Suppressor macrophage treated with lipopolysaccharide for 4 hours (primary cell): ENCODE results near the gene NINL.
A peak's percentile ranks its signal among the peaks of the same experiment; 100 is the strongest.
"Not testable (repeated sequence)": the region's sequence is repeated elsewhere in the genome, so short reads cannot be mapped to it uniquely, and the experiment has no call there.

Experiments used
- DNase-seq: peaks from one replicate; pipeline ENCODE4 v3.0.0-alpha.2; 2020

NINL gene

DNA sequence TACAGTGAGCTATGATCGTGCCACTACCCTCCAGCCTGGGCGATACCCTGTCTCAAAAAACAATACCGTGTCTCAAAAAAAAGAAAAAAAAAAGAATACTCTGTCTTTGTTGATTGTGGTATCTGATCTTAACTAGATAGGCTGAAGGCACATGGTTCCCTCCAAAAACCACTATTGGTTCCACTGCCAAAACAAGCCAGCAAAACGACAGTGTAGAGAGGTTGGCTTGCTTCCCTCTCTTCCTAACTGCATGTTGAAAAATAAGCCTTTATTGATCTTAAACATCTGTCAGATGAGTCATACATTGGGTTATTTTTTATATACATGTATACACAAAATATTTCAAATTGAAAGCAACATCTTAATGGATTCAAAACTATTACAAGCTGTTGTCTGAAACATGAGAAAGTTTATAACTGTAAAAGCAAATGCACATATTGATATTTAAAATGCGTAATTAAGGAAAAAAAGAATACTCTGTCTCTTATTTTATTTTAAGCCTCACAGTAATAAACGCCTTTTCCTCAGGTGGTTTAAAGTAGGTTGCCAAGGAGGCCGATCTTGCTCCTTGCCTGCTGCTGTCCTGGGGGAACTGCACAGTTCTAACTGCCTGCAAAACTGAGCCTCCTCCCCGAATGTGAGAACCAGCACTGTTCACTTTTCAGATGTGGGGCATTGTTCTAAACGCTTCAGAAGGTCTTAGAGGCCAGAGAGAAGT is 7.0 kb upstream of the NINL start:
- no peak for DNase-seq

DNA sequence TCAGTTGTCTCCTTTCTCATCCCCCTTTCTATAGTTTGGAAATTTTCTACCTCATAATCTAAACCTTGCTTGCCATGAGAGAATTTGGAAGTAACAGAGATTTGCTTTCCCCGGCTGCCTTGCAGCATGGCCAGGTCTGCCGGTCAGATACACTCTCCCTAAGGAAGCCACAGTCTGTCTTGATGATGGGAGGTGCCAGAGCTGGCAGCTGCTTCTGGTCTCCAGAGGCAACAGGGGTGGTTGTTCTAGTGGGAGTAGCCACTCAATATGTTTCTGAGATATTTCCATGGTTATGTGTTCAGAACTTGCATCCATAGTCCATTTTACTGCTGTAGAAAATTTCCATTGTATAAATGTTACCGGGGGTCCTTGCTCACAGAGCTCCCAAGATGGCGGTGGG is 5.4 kb upstream of the NINL start:
- DNase-seq = not testable (repeated sequence)

DNA sequence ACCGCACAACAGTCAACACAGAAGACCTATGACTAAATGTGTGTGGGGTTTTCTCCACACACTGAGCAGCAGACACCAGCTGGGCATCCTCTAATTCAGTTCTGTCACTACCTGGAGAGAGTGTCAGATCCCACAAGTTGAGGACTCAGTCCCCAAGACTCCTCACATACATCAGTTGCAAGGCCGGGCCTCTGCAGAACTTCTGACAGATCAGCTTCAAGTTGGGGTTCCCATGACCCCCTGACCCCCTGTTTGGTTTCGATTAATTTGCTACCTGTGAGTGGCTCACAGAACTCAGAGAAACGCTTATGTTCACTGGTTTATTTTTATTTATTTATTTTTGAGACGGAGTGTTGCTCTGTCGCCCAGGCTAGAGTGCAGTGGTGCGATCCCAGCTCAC is 3.2 kb upstream of the NINL start:
- DNase-seq = no peak

DNA sequence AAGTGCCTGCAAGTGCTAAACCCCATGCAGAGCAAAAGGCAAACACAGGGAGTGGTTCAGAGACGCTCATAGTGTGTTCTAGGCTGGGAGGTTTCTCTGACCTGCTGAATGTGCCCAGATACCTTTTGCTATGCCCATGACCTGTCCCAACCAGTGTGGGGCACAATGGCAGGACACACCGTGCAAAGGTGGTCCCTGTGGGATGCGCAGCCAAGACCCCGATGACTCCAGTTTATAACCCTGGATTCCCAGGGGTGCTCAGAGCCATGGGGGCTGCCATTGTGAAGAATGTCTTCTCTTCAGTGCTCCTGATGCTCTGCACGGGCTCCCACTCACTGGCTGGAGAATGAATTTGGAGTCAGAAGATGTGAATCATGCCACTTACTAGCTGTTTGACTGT is 2.2 kb upstream of the NINL start:
- DNase-seq = no peak

DNA sequence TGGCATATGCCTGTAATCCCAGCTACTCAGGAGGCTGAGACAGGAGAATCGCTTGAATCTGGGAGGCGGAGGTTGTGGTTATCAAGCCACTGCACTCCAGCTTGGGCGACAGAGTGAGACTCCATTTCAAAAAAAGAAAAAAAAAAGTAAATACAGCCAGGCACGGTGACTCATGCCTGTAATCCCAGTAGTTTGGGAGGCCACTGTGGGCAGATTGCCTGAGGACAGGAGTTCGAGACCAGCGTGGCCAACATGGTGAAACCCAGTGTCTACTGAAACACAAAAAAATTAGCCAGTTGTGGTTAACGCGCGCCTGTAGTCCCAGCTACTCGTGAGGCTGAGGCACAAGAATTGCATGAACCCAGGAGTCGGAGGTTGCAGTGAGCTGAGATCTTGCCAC is 1.5 kb upstream of the NINL start:
- DNase-seq = no peak

DNA sequence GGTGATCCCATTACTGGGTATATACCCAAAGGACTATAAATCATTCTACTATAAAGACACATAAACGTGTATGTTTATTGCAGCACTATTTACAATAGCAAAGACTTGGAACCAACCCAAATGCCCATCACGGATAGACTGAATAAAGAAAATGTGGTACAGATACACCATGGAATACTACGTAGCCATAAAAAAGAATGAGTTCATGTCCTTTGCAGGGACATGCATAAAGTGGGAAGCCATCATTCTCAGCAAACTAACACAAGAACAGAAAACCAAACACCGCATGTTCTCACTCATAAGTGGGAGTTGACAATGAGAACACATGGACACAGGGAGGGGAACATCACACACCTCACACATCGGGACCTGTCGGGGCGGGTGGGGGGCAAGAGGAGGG is 1.7 kb downstream of the NINL start:
- DNase-seq = not testable (repeated sequence)

DNA sequence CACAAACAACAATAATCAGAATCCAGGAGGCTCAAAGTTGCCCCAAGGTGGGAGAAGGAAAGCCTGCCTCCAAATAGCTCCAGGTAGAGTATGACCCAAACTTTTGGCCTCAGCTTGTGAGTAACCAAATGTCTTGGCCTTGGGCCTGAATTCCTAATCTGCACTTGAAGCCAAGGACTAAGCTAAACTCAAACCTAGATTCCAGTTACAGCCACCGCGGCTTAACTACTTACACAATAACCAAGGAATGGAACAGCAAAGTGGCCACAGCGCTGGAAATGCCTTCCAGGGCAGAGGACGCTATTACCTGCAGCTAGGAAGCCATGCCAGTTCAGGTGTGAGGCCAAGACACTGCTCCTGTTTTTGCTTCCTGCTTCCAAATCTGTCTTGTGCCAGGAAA is 4.6 kb downstream of the NINL start:
- no peak for DNase-seq

DNA sequence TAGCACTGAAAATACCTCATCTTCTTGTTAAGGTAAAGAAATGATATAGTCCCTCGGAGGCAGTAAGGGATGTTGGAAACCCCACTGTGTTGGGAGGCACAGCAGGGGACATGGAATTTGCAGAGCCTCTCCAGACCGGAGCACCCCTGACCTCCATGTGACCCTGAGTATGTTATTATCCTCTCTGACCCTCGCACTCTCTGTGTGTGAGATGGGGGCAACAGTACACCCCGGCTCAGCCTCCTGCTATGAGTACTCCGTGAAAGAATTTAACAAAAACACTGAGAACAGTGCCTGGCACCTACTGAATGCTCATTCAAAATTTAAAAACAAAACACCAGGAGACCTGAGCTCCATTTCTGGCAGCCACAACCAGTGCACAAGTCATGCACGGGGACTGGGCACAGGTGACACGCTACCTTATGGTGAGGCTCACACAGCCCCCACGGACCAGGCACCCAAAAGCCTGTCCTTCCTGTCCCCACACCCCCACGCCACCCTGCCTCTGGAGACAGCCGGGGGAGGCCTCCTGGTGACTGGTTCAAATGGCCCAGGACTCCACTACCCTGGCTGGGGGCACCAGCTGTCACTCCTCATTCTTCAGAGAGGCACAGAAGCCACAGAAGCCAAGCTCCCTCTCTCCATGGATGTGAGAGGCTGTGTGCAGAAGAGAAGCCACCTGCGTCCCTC is 6.1 kb downstream of the NINL start:
- DNase-seq = no peak

DNA sequence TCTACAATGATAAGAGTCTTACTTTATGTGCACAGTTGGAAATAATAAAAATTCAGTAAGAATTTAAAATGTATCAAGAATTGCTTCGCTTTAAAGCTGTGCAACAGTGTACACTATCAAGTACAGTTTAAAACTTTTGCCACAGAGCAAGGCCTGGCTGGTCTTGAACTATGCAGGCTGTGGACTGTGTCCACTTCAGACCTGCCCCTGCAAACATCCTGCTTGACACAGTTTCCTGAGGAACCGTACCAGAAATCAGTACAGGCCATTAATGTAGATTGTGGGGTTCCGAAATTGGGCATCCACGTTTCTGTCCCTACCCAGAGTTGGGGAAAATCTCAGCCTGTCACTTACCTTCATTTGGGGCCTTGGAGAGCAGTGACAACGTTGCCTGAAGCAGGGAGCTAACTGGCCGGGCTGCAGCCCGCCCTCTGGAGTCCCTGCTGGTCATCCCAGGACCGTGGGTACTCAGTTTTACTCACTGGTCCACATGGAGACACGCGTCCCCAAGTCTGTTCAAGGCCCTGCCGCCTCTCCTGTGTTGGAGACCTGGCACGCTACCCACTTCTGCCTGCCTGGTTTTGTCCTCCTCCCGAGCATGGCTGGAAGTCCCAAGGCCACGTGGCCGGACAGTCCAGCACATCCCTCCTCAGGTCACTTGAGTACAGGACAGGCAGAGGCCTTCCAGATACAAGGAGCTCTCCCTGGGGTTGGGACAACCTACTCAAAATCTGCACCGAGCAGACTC is 8.4 kb downstream of the NINL start:
- no peak for DNase-seq

DNA sequence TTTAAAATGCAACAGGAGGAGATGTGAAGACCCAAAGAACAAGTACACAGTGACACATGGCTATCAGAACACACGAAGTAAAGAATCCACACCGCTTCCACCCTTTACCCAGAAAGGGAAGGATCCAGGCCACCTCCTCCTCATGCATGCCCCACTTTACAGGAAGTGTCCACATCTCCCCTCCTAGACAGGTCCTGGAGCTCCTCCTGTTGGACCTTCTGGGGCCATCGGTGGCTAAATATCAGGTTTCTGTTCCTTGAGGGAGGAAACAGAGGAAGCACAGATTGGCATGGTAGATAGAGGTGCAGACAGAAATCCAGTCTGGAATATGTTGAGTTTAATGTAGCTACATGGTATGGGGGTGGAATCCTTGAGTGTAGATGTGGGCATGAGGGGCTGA is 10.9 kb downstream of the NINL start:
- peak; percentile 27 for DNase-seq

DNA sequence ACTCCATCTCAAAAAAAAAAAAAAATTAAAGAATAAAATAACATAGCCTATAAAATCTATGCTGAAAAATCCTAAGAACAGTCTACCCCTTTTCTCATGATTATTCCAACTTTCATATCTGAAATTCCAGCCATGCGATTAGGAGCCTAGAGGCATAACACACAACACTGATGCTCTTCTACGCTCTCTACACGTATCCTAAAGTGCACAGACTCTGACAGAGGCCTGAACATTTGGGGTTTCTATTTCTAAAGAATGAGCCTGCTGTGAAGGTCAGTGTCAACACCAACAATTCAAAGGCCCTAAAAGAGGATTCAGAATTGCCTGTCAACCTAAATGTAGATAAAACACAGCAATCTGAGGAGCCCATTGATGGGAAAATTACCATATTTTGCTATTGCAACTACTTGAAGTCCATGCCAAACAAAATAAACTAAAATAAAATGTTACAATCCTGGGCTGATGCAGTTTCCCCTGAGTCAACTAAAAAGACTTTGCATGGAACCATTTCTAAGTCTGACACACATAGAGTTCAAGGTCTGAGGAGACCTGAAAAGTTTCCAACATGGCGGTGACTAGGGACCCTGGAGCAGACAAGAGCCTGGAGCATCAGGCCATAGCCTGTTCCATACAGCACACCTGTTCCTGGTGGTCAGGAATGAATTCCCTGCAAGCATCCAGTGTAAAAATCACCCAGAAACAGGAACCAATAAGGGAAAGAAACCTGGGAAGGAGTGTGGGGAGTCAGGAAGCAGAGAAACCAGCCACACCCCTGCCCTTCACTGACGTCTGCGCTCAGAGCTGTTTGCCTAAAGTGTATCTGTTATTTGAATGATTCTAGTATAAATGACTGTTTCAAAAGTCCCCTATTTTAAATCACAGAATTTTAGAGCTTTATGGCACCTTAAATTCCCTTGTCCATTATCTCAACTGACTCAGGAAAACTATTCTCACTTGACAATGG is 11.8 kb downstream of the NINL start:
- no peak for DNase-seq

DNA sequence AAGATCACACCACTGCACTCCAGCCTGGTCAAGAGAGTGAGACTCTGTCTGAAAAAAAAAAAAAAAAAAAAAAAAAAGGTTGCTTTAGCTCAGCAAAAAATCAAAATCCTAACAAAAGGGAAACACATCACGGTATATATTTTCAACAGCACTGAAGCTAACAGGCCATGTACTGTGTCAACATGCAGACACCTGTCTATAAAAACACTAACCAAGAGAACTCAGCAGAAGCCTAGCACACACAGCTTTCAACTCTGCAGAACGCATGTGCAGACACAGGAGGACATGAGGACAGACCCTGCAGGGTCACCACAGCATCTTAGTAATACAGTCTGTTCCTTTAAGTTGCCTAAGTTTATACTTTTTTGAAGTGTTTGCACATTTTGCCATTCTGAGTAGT is 13.5 kb downstream of the NINL start:
- no peak for DNase-seq

DNA sequence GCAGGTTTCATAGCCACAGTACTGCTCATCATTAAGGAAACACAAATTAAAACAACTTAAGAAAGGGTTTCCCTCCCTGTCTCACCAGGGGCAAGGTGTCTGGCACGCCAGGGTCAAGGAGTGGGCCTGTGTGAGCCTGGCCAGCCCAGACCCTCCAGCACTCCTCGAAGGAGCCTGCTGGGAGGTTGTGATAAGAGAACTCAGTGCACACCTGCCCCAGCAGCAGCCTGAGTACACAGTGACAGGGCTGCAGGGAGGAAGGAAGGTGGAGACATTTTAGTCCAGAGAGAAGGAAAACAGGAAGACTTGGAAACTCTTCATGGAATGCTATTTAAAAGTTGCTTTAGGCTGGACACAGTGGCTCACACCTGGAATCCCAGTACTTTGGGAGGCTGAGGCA is 14.1 kb downstream of the NINL start:
- DNase-seq = no peak

DNA sequence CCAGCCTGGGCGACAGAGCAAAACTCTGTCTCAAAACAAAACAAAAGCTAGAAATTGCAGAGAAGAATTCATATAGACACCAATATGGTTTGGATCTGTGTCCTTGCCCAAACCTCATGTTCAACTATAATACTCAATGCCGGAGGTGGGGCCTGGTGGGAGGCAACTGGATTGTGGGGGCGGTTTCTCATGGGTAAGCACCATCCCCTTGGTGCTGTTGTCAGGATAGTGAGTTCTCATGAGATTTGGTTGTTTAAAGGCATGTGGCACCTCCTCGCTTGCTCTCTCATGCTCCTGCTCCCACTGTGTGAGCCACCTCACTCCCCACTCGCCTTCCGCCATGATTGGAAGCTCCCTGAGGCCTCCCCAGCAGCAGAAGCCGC is 15.2 kb downstream of the NINL start:
- DNase-seq = no peak

DNA sequence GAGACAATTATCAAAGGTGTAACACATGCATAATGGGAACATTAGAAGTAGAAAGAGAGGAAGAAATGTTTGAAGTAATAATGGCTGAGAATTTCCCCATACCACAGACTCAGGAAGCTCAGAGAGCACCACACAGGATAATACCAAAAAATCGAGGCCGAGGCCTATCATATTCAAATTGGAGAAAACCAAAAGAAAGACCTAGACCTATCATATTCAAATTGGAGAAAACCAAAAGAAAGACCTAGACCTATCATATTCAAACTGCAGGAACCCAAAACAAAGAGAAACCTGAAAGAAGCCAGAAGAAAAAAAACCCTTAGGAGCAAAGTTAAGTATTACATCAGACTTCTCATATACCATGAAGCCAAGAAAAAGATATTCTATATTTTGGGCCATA is 18.0 kb downstream of the NINL start:
- no peak for DNase-seq

DNA sequence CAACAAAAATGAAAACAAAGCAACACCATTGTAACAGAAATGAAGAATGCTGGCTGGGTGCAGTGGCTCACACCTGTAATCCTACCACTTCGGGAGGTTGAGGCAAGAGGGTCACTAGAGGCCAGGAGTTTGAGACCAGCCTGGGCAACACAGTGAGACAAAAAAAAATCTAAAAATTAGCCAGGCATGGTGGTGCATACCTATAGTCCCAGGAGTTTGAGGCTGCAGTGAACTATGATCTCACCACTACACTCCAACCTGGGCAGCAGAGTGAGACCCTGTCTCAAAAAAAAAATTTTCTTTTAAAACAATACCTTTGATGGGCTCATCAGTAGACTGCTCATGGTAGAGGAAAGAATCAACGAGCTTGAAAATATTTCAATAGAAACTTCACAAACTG is 18.5 kb downstream of the NINL start:
- DNase-seq = no peak

DNA sequence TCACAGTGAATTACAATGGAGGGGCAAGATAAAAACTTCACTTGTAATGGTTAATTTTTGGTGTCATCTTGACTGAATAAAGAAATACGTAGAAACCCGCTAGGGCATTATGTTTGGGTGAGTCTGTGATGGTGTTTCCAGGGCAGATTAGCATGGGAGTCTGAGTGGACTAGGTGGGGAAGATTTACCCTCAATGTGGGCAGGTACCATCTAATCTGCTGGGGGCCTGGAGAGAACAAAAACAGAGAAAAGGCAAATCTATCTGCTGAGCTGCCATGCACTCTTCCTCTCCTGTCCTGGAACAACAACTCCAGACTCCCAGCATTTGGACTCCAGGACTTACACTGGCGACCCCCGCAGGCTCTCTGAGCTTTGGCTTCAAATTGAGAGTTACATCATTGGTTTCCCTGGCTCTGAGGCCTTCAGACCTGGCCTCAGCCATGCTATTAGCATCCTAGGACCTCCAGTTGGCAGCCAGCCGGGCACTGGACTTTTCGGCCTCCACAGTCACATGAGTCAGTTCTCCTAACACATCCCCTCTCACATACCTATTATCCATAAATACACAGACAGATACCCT is 19.7 kb downstream of the NINL start:
- no peak for DNase-seq

DNA sequence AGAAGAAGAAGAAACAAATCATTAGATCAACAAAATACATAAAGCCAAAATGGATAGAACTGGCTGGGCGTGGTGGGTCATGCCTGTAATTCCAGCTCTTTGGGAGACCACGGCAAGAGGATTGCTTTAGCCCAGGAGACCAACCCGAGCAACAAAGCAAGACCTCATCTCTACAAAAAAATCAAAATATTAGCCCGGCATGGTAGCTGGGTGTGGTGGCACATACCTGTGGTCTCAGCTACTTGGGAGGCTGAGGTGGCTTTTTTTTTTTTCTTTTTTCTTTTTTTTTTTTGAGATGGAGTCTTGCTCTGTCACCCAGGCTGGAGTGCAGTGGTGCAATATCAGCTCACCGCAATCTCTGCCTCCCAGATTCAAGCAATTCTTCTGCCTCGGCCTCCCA is 21.5 kb downstream of the NINL start:
- DNase-seq = no peak

DNA sequence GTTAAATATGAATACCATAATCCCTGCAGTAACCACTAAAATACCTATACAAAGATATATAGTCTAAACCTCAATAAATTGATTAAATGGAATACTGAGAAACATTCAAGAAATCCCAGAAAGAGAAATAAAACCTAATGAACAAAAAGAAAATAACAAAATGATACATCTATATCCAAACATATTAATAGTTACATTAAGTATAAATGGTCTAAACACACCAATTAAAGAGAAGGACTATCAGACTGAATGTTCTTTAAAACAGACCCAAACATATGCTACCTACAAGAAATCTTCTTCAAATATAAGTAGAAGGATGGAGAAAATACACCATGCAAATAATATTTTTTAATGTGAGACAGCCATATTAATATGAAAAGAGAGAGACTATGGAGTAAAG is 22.0 kb downstream of the NINL start:
- no peak for DNase-seq

DNA sequence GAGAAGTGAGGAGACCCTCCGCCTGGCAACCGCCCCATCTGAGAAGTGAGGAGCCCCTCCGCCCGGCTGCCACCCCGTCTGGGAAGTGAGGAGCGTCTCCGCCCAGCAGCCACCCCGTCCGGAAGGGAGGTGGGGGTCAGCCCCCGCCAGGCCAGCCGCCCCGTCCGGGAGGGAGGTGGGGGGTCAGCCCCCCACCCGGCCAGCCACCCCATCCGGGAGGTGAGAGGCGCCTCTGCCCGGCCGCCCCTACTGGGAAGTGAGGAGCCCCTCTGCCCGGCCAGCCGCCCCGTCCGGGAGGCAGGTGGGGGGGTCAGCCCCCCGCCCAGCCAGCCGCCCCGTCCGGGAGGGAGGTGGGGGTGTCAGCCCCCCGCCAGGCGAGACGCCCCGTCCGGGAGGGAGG is 23.6 kb downstream of the NINL start:
- DNase-seq = not testable (repeated sequence)

DNA sequence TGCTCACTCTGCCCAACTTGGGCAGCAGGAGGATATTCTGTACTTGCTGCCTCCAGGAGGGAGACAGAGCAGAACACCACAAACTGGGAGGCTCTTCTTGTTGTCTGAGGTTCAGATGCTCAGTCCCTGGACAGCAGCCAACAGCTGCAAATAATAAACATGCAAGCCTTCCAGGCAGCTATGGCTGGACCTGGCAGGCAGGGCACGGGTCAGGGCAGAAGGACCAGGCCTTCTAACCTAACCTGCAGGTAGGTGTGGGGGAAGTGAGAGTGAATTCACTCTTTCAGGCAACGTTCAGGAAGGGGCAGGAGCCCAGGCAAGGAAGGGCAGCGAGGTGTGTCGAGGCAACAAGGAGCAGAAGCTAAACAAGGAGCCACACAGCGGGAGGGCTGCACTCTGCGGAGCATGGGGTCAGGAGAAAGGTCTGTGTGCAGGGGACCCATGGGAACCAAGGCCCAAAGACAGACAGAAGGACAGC is 31.5 kb downstream of the NINL start:
- DNase-seq = no peak

DNA sequence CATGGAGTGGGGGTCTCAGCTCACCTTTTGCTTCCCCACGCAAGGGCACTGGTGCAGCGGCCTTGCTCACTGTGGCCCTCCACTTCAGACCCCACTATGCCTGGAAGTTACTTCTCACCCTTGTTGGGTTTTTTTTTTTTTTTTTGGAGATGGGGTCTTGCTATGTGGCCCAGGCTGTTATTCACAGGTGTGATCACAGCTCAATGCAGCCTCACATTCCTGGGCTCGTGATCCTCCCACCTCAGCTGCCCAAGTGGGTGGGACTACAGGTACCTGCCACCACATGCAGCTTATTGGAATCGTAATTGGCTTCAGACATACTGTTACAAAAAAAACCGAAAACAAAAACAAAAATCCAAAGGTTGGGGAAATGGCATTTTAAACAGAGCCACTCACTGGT is 32.4 kb downstream of the NINL start:
- no peak for DNase-seq
